ENCODE results near the gene ZCCHC13. TPM values are rescaled to one million over a fixed set of nuclear protein-coding genes. Genes with fewer than 3 reads are reported as not detected.

ZCCHC13 gene
- total RNA-seq, 1 experiment from 2014 or later = not detected

GRCh38 chrX:74321191-74321590, 17.2 kb downstream of the ZCCHC13 start:
- Histone ChIP-seq H3K27me3 (ENCODE audit: low read length) (no peaks in the 10 kb centered on the region), H3K4me1 (ENCODE audit: insufficient read depth, low read length) (no peaks in the 10 kb centered on the region), H3K9me3 (ENCODE audit: low read length) (no peaks in the 10 kb centered on the region), H3K4me3 (ENCODE audit: low read length) (no peak overlapping the region), H4K20me1 (ENCODE audit: low read length) (no peaks in the 10 kb centered on the region), H3K27ac (ENCODE audit: low read length) (no peak overlapping the region), H3K9ac (ENCODE audit: low read length) (no peak overlapping the region), H3K79me2 (ENCODE audit: low read length) (no peaks in the 10 kb centered on the region), H3K9me2 (replicated peaks; ENCODE audit: low read length) (no peaks in the 10 kb centered on the region), H3K4me2 (ENCODE audit: low read length) (no peak overlapping the region), H2AFZ (ENCODE audit: low read length) (no peak overlapping the region), H3K36me3 (ENCODE audit: low read depth, low read length) (no peaks in the 10 kb centered on the region), H3F3A (ENCODE audit: low read length, unreplicated experiment) (no peaks in the 10 kb centered on the region)
- ChIA-PET CTCF (no interaction called here), POLR2A (ENCODE audit: unreplicated experiment) (no interaction called here)
- no TSS peak for BruUV-seq (replicated peaks)
- intact Hi-C loops (cut with micrococcal nuclease) = no loop called here
- ATAC-seq = no peak
- TF ChIP-seq EZH2phosphoT487 (IDR thresholded peaks at IDR 0.05; ENCODE audit: borderline replicate concordance, low read length) = no peak
- TF ChIP-seq, protein P1, sequence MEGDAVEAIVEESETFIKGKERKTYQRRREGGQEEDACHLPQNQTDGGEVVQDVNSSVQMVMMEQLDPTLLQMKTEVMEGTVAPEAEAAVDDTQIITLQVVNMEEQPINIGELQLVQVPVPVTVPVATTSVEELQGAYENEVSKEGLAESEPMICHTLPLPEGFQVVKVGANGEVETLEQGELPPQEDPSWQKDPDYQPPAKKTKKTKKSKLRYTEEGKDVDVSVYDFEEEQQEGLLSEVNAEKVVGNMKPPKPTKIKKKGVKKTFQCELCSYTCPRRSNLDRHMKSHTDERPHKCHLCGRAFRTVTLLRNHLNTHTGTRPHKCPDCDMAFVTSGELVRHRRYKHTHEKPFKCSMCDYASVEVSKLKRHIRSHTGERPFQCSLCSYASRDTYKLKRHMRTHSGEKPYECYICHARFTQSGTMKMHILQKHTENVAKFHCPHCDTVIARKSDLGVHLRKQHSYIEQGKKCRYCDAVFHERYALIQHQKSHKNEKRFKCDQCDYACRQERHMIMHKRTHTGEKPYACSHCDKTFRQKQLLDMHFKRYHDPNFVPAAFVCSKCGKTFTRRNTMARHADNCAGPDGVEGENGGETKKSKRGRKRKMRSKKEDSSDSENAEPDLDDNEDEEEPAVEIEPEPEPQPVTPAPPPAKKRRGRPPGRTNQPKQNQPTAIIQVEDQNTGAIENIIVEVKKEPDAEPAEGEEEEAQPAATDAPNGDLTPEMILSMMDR (conservative IDR thresholded peaks at IDR 0.05; ENCODE audit: low read depth, low read length) = no peak
- TF ChIP-seq EZH2 (IDR thresholded peaks at IDR 0.05; ENCODE audit: low read length, unreplicated experiment) = no peak
- DNase-seq = no peak

DNA sequence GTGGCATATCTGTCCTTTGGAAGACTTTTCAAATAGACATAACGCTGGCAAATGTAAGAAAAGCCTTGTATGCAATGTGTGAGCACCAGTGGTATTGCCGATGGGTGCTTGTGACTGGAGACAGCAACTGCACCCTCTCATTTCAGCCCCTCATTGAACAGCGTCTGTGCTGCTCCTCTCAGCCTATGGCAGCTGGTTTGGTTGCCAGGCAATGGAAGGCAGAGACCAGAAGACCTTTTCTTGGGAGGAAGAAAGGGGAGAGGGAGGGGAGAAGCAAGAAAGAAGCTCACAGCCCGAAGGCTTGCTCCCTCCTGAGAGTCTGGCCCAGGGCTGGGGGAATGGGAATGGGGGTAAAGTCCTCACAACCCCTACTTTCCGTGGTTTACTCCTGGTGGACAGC, 20.2 kb downstream of the ZCCHC13 start:
- ChIA-PET POLR2A (ENCODE audit: unreplicated experiment) (no interaction called here), CTCF (no interaction called here)
- Histone ChIP-seq H3K9me2 (replicated peaks; ENCODE audit: low read length) (no peaks in the 10 kb centered on the region), H3K4me1 (ENCODE audit: insufficient read depth, low read length) (no peaks in the 10 kb centered on the region), H3F3A (ENCODE audit: low read length, unreplicated experiment) (no peaks in the 10 kb centered on the region), H3K36me3 (ENCODE audit: low read depth, low read length) (no peaks in the 10 kb centered on the region), H3K4me2 (ENCODE audit: low read length) (no peak overlapping the region), H3K79me2 (ENCODE audit: low read length) (no peaks in the 10 kb centered on the region), H3K27me3 (ENCODE audit: low read length) (no peaks in the 10 kb centered on the region), H2AFZ (ENCODE audit: low read length) (no peak overlapping the region), H3K9me3 (ENCODE audit: low read length) (no peaks in the 10 kb centered on the region), H3K4me3 (ENCODE audit: low read length) (no peak overlapping the region), H4K20me1 (ENCODE audit: low read length) (no peaks in the 10 kb centered on the region), H3K9ac (ENCODE audit: low read length) (no peak overlapping the region), H3K27ac (ENCODE audit: low read length) (no peak overlapping the region)
- BruUV-seq (replicated peaks) = no TSS peak
- ATAC-seq (no peak), DNase-seq (no peak)
- no peak for TF ChIP-seq EZH2 (IDR thresholded peaks at IDR 0.05; ENCODE audit: low read length, unreplicated experiment)
- TF ChIP-seq EZH2phosphoT487 (IDR thresholded peaks at IDR 0.05; ENCODE audit: borderline replicate concordance, low read length) = no peak
- TF ChIP-seq, protein P1 (conservative IDR thresholded peaks at IDR 0.05; ENCODE audit: low read depth, low read length) = no peak
- intact Hi-C loops (cut with micrococcal nuclease) = no loop called here

GRCh38 chrX:74325130-74326059, 21.4 kb downstream of the ZCCHC13 start:
- H3K36me3 ChIP-seq (ENCODE audit: low read depth, low read length) = no peaks in the 10 kb centered on the region
- no peak overlapping the region for H3K4me2 ChIP-seq (ENCODE audit: low read length)
- DNase-seq (no peak), ATAC-seq (no peak)
- H3K79me2 ChIP-seq (ENCODE audit: low read length) = no peaks in the 10 kb centered on the region
- H4K20me1 ChIP-seq (ENCODE audit: low read length) = no peaks in the 10 kb centered on the region
- H3K9me2 ChIP-seq (replicated peaks; ENCODE audit: low read length) = no peaks in the 10 kb centered on the region
- ChIA-PET POLR2A (ENCODE audit: unreplicated experiment) (no interaction called here), CTCF (no interaction called here)
- H3K9me3 ChIP-seq (ENCODE audit: low read length) = no peaks in the 10 kb centered on the region
- no peaks in the 10 kb centered on the region for H3K27me3 ChIP-seq (ENCODE audit: low read length)
- no peak for TF ChIP-seq EZH2 (IDR thresholded peaks at IDR 0.05; ENCODE audit: low read length, unreplicated experiment)
- TF ChIP-seq, protein P1 (conservative IDR thresholded peaks at IDR 0.05; ENCODE audit: low read depth, low read length) = 0 out of 2 replicates have a peak, but pooled peaks have one; percentile 8
- no peak overlapping the region for H2AFZ ChIP-seq (ENCODE audit: low read length)
- intact Hi-C loops (cut with micrococcal nuclease) = no loop called here
- H3F3A ChIP-seq (ENCODE audit: low read length, unreplicated experiment) = no peaks in the 10 kb centered on the region
- no peak overlapping the region for H3K27ac ChIP-seq (ENCODE audit: low read length)
- H3K9ac ChIP-seq (ENCODE audit: low read length) = no peak overlapping the region
- no peak overlapping the region for H3K4me3 ChIP-seq (ENCODE audit: low read length)
- no TSS peak for BruUV-seq (replicated peaks)
- no peaks in the 10 kb centered on the region for H3K4me1 ChIP-seq (ENCODE audit: insufficient read depth, low read length)

Data from PC-3 (cell line).